D721Med (cell line): Measurements from ENCODE around the gene SDF4.

ENCODE experiments used
- DNase-seq: peaks from one replicate; pipeline ENCODE4 v3.0.0; 2011; ENCODE audit warnings: low spot score; ENCODE audit not compliant: insufficient read length
- FAIRE-seq: peaks from 2 replicates; lab custom pipeline; 2011; peaks lifted over from hg19 to GRCh38; lab: Jason Lieb, UNC
- TF ChIP-seq, protein P1 (sequence below): IDR thresholded peaks from 2 replicates; pipeline ENCODE4 v1.5.1; 2012; ENCODE audit warnings: mild to moderate bottlenecking, control low read depth; ENCODE audit not compliant: insufficient read depth; ENCODE audit errors: missing control alignments

Gene SDF4

DNA sequence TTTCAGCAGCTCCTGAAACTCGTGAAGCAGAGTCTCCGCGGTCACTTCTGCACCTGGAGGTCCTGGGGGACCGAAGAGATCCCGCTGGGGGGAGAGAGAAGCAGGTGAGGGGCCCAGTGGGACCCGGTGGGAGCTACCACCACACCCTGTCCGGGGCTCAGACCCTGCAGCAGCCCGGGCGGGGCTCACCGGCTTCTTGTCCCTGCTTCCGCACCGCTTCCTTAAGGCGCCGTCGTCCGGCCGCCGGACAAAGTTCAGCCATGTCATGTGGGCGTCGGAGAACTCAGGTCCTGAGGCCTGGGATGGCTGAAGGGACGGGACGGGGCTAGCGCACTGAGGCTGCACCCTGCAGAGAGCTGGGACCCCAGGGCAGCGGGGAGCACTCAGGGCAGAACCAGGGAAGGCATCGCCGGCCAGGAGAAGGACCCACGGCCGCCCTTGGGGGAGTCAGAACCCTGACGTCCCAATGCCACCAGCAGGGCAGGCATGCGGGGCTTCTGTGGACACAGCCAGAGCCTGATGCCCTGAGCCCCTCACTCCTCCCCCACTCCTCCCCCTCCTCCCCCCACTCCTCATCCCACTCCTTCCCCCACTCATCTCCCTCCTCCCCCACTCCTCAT, 12.5 kb upstream of the SDF4 start:
- DNase-seq (no peak), FAIRE-seq (no peak)
- TF ChIP-seq, protein P1, sequence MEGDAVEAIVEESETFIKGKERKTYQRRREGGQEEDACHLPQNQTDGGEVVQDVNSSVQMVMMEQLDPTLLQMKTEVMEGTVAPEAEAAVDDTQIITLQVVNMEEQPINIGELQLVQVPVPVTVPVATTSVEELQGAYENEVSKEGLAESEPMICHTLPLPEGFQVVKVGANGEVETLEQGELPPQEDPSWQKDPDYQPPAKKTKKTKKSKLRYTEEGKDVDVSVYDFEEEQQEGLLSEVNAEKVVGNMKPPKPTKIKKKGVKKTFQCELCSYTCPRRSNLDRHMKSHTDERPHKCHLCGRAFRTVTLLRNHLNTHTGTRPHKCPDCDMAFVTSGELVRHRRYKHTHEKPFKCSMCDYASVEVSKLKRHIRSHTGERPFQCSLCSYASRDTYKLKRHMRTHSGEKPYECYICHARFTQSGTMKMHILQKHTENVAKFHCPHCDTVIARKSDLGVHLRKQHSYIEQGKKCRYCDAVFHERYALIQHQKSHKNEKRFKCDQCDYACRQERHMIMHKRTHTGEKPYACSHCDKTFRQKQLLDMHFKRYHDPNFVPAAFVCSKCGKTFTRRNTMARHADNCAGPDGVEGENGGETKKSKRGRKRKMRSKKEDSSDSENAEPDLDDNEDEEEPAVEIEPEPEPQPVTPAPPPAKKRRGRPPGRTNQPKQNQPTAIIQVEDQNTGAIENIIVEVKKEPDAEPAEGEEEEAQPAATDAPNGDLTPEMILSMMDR: no peak

DNA sequence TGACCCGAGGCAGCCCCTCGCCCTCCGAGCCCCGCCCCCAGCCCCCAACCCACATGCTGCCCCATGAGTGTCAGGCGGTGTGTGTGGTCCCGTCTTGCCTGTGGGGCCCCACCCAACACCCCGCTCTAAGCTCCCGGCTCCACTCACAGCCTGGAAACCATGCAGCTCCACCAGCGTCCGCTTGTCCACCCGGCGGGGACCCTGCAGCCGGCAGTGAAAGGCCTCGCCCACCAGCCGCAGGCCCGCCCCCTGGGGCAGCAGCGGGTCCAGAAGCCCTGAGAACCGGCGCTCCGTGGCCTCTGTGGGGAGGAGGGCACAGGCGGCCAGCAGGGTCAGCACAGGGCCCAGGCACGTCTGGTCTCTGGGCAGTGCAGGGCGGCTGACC, 12.0 kb upstream of the SDF4 start:
- DNase-seq: no peak
- TF ChIP-seq, protein P1: no peak
- no peak for FAIRE-seq

DNA sequence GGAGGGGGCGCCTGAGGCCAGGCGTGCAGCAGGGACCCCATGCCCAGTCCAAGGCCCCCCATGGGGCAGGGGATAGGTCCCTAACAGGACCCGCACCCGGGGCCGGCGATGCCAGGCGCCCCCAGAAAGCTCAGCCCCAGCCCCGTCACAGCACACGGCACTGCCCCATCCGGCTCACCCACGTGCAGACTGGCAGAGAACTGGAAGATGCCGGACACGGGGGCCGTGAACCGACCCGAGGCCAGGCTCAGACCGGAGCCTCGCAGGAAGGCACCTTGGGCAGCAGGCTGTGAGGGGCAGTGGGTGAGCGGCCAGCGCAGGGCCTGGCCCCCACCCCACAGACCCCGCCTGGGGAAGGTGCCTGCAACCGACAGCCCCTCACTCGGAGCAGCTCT, 11.5 kb upstream of the SDF4 start:
- FAIRE-seq: no peak
- DNase-seq: no peak
- TF ChIP-seq, protein P1: no peak

DNA sequence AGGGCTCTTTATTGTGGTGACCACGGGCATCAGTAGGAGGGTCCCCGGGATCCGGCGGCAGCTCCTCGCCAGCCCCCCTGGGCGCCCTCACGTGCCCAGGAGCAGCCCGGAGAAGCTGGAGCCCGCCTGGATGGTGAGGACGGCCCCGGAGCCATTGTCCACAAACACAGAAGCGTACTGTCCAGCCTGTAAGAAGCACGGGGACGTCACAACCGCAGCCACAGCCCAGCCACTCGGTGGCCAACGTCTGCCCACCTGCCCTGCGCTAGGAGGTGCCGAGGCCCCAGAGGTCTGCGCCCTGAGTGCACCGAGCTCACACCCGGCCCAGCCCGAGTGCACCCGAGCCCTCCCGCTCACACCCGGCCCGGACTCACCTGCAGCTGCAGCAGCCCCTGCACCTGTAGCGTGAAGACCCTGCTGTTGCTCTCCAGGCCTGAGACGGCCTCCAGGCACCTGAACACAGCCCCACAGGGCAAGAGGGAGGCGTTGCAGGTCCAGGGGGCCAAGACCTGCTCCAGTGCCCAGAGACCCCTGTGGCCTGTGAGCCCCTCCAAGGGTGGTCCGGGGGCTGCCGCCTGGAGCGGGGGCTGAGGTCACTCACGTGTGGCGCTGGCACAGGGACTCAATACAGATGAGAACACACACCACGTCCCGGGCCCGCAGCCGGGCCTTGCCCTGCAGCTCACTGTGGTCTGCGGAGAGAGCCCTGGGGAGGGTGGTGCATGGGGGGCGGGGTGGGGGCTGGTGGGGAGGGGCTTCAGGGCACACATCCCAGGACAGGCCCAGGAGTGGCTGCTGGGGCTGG, 10.9 kb upstream of the SDF4 start:
- no peak for DNase-seq
- TF ChIP-seq, protein P1: no peak
- no peak for FAIRE-seq

DNA sequence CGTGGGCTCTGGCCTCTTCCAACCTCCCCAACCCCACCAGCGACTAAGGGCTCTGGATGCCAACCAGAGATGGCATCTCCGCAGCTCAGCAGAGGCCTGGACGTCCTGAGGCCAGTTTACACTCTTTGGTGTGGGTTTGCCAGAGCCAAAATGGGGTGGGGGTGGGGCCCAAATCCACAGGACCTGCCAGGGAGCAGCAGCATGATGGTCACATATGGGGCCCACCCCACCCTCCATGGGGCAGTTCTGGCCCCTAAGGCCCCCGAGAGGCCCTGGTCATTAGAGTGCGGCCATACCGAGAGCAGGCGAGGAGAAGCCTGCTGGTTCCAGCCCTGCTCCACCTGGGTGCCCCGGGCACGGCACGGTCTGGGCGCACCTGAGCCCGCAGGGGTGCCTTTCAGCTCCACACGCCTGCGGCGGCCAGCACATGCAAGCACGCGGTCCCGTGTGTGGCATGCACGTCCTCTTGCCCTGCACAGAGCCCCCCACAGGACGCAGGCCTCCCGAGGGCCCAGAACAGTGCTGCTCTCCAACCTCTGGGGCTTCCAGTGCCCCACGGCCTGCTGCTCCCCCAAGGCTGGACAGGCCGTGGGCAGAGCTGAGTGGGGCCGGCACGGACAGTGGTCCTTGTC, 9.9 kb upstream of the SDF4 start:
- TF ChIP-seq, protein P1: no peak
- no peak for DNase-seq
- FAIRE-seq: no peak

DNA sequence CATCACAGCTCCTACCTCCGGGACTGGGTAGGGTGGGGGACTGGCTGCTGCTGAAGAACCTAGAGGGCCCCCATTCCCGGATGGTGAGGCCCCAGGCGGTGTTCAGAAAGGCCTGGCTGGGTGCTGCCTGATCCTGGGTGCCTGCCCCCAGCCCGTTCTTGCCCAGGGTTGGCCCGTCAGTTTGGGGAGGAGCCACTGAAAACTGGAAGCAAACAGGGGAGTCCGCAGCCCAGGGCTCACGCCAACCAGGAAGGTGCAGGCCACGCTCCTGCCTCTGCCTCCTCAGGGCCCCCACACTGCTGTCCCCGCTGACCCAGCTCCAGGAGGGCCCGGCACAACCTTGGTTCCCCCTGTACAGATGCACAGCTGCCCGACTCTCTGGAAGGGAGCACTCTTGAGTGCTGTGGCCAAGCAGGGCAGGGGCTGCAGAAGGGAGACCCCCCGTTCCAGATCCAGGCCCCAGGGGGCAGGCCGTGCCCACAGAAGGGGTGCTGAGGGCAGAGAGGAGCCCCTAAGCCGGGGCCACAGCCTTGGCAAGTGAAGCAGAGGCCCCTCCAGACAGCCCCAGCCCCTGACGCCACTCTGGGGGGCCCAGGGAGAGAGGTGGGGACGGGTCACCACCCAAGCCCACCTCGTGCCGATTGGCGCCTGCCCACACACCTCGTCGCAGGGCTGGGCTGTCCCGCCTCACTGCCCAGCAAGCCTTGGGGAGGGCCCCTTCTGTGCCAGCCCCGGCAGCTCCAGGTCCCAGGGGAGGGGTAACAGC, 9.2 kb upstream of the SDF4 start:
- DNase-seq (no peak), FAIRE-seq (no peak)
- TF ChIP-seq, protein P1: no peak
